ENCODE results near the gene SH3PXD2B. TPM values are rescaled to one million over a fixed set of nuclear protein-coding genes. Genes with fewer than 3 reads are reported as not detected.
A peak's percentile ranks its signal among the peaks of the same experiment; 100 is the strongest.

SH3PXD2B gene
- total RNA-seq, 2 donors from 2014 or later, result 0.12 to 0.21 TPM

- Mint-ChIP-seq H3K36me3 (ENCODE audit: low read depth) (no peaks in the 10 kb centered on the region), H3K4me3 (no peak overlapping the region)
- ATAC-seq, result no peak
Measured at GRCh38 chr5:172321593-172321992, 132.7 kb downstream of the SH3PXD2B start.

GRCh38 chr5:172319708-172320441 lies 134.4 kb downstream of the SH3PXD2B start:
- Mint-ChIP-seq H3K4me1 (peaks cover 6% of the 10 kb centered on the region), H3K27me3 (peaks cover 11% of the 10 kb centered on the region), H3K4me3 (no peak overlapping the region), H3K36me3 (ENCODE audit: low read depth) (no peaks in the 10 kb centered on the region), H3K27ac (no peak overlapping the region)
- DNase-seq (no peak), ATAC-seq (no peak)
- no peaks in the 10 kb centered on the region for H3K9me3 ChIP-seq (ENCODE audit: control insufficient read depth, low read length, poor library complexity, severe bottlenecking)

More at GRCh38 chr5:172321593-172321992, 132.7 kb downstream of the SH3PXD2B start:
- no peak for DNase-seq
- H3K9me3 ChIP-seq (ENCODE audit: control insufficient read depth, low read length, poor library complexity, severe bottlenecking), result no peaks in the 10 kb centered on the region
- Mint-ChIP-seq H3K27ac (peak overlapping the region; percentile 41), H3K27me3 (no peaks in the 10 kb centered on the region), H3K4me1 (peaks cover 6% of the 10 kb centered on the region)

GRCh38 chr5:172315587-172316493 lies 138.5 kb downstream of the SH3PXD2B start:
- H3K4me1 Mint-ChIP-seq, result peaks cover 2% of the 10 kb centered on the region
- DNase-seq, result no peak
- ATAC-seq, result no peak
- H3K27ac Mint-ChIP-seq, result no peak overlapping the region
- peaks cover 2% of the 10 kb centered on the region for H3K36me3 Mint-ChIP-seq (ENCODE audit: low read depth)
- no peaks in the 10 kb centered on the region for H3K9me3 ChIP-seq (ENCODE audit: control insufficient read depth, low read length, poor library complexity, severe bottlenecking)
- H3K4me3 Mint-ChIP-seq, result no peak overlapping the region
- peaks cover 11% of the 10 kb centered on the region for H3K27me3 Mint-ChIP-seq

DNA sequence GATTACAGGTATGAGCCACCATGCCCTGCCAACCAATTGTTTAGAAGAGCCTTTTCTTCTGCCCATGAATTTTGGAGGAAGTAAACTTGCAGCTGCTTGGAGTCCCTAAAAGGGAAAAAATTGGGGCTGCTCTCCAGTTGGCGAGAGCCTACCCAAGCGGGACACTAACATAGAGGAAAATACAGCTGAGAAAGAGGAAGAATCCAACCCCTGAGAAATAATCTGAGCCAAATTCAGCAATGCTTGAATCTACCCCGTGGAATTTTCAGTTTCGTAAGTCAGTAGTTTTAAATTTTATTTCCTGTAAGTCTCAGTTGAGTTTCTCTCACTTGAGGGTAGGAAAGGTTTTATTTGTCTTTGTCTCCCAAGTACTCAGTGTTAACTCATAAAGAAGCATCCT lies 140.4 kb downstream of the SH3PXD2B start:
- ATAC-seq (no peak), DNase-seq (no peak)
- Mint-ChIP-seq H3K27me3 (peaks cover 15% of the 10 kb centered on the region), H3K36me3 (ENCODE audit: low read depth) (peaks cover 2% of the 10 kb centered on the region), H3K4me3 (no peak overlapping the region), H3K27ac (no peak overlapping the region), H3K4me1 (peaks cover 2% of the 10 kb centered on the region)
- H3K9me3 ChIP-seq (ENCODE audit: control insufficient read depth, low read length, poor library complexity, severe bottlenecking), result no peaks in the 10 kb centered on the region

DNA sequence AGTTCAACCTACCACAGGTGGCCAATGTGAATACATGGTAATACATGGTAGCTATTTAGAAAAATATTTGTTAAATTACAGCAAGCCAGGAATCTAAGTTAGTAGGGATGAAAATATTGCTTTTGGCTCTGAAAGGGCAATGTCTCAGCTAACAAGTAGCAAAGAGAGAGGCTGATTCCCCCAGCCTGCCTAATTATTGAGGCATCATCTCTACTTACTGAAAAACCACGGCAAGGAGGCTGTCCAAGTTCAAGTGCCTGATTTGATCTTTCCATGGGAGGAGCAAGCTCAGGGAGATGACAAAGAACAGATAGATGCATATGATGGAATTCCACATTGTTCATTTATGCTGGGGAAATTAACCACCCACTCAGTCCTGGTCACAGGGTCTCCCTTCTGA lies 142.0 kb downstream of the SH3PXD2B start:
- peaks cover 15% of the 10 kb centered on the region for H3K27me3 Mint-ChIP-seq
- no peaks in the 10 kb centered on the region for H3K4me1 Mint-ChIP-seq
- no peak overlapping the region for H3K27ac Mint-ChIP-seq
- ATAC-seq, result no peak
- H3K9me3 ChIP-seq (ENCODE audit: control insufficient read depth, low read length, poor library complexity, severe bottlenecking), result no peaks in the 10 kb centered on the region
- no peak for DNase-seq
- H3K36me3 Mint-ChIP-seq (ENCODE audit: low read depth), result peaks cover 2% of the 10 kb centered on the region
- H3K4me3 Mint-ChIP-seq, result no peak overlapping the region

DNA sequence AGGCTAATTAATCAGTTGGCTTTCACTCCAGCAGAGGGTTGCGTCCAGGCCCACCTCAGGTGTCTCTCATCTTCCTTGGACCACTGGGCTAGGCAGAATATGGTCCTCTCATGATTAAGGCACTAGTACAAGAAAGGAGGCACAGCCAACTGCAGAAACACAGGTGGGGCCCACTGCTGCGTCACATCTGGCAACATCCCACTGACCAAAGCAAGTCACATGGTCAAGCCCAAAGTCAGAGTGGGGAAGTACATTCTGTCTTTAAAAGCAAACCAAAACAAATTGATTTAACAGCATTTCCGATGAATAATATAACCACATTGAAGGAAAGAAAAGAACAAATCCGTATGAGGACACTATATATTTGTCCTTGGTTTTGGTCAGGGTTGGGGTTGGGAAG lies 142.7 kb downstream of the SH3PXD2B start:
- DNase-seq (no peak), ATAC-seq (no peak)
- H3K27me3 Mint-ChIP-seq, result peaks cover 15% of the 10 kb centered on the region
- H3K9me3 ChIP-seq (ENCODE audit: control insufficient read depth, low read length, poor library complexity, severe bottlenecking), result no peaks in the 10 kb centered on the region
- H3K27ac Mint-ChIP-seq, result no peak overlapping the region
- peaks cover 2% of the 10 kb centered on the region for H3K36me3 Mint-ChIP-seq (ENCODE audit: low read depth)
- H3K4me3 Mint-ChIP-seq, result no peak overlapping the region
- H3K4me1 Mint-ChIP-seq, result no peaks in the 10 kb centered on the region

GRCh38 chr5:172311026-172311425 lies 143.3 kb downstream of the SH3PXD2B start:
- H3K4me1 Mint-ChIP-seq, result no peaks in the 10 kb centered on the region
- no peak overlapping the region for H3K27ac Mint-ChIP-seq
- no peaks in the 10 kb centered on the region for H3K9me3 ChIP-seq (ENCODE audit: control insufficient read depth, low read length, poor library complexity, severe bottlenecking)
- peaks cover 15% of the 10 kb centered on the region for H3K27me3 Mint-ChIP-seq
- DNase-seq (no peak), ATAC-seq (no peak)
- peaks cover 2% of the 10 kb centered on the region for H3K36me3 Mint-ChIP-seq (ENCODE audit: low read depth)
- H3K4me3 Mint-ChIP-seq, result no peak overlapping the region

DNA sequence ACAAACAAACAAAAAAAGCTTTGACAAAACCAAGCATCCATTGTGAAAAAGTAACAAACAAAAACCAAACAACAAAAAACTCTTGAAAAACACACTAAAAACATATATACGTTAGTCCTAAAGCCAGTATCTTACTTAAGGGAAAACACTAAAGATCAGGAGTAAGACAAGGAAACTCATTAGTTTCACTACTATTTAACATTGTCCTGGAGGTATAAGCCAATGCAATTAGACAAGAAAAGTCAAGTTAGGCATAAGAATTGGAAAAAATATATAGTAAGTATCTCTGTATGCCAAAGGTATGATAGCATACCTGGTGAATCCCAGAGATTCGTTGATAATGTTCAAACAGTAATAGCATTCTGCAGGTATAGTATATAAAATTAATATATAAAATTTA lies 148.9 kb downstream of the SH3PXD2B start:
- peaks cover 5% of the 10 kb centered on the region for H3K9me3 ChIP-seq (ENCODE audit: control insufficient read depth, low read length, poor library complexity, severe bottlenecking)
- no peak overlapping the region for H3K27ac Mint-ChIP-seq
- ATAC-seq, result no peak
- no peak overlapping the region for H3K4me3 Mint-ChIP-seq
- H3K4me1 Mint-ChIP-seq, result no peaks in the 10 kb centered on the region
- no peaks in the 10 kb centered on the region for H3K36me3 Mint-ChIP-seq (ENCODE audit: low read depth)
- no peak for DNase-seq
- peaks cover 16% of the 10 kb centered on the region for H3K27me3 Mint-ChIP-seq

DNA sequence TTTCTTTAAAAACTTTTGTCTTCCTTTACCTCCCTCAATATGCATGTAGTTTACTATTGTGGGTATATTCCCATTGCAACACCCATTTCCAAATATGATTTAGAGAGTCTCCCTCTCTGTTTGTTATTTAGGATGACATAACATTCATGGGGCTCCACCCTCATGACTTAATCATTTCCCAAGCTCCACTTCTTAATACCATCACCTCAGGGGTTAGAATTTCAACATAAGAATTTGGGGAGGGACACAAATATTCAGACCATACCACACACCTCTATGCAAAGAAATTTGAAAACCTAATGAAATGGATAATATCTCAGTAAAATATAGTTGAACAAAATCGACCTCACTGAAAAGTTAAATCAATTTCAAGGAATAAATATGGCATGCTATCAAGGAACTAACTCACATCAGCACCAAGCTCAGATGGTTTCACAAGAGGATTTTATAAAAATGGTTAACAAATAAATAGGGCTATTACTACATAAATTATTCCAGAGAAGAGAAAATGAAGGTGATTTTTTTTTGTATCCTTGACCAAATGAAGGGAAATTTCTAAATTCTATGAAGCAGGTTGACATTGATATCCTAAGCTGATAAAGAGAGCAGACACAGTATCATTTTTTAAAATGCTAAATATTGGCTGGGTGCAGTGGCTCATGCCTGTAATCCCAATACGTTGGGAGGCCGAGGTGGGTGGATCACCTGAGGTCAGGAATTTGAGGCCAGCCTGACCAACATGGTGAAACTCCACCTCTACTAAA lies 150.6 kb downstream of the SH3PXD2B start:
- ATAC-seq (no peak), DNase-seq (no peak)
- H3K9me3 ChIP-seq (ENCODE audit: control insufficient read depth, low read length, poor library complexity, severe bottlenecking), result peaks cover 5% of the 10 kb centered on the region
- Mint-ChIP-seq H3K27me3 (peaks cover 15% of the 10 kb centered on the region), H3K36me3 (ENCODE audit: low read depth) (no peaks in the 10 kb centered on the region), H3K4me3 (no peak overlapping the region), H3K4me1 (no peaks in the 10 kb centered on the region), H3K27ac (no peak overlapping the region)

GRCh38 chr5:172303162-172303561 lies 151.2 kb downstream of the SH3PXD2B start:
- H3K36me3 Mint-ChIP-seq (ENCODE audit: low read depth), result no peaks in the 10 kb centered on the region
- ATAC-seq (no peak), DNase-seq (no peak)
- no peaks in the 10 kb centered on the region for H3K4me1 Mint-ChIP-seq
- peaks cover 15% of the 10 kb centered on the region for H3K27me3 Mint-ChIP-seq
- H3K27ac Mint-ChIP-seq, result no peak overlapping the region
- peaks cover 5% of the 10 kb centered on the region for H3K9me3 ChIP-seq (ENCODE audit: control insufficient read depth, low read length, poor library complexity, severe bottlenecking)
- H3K4me3 Mint-ChIP-seq, result no peak overlapping the region

DNA sequence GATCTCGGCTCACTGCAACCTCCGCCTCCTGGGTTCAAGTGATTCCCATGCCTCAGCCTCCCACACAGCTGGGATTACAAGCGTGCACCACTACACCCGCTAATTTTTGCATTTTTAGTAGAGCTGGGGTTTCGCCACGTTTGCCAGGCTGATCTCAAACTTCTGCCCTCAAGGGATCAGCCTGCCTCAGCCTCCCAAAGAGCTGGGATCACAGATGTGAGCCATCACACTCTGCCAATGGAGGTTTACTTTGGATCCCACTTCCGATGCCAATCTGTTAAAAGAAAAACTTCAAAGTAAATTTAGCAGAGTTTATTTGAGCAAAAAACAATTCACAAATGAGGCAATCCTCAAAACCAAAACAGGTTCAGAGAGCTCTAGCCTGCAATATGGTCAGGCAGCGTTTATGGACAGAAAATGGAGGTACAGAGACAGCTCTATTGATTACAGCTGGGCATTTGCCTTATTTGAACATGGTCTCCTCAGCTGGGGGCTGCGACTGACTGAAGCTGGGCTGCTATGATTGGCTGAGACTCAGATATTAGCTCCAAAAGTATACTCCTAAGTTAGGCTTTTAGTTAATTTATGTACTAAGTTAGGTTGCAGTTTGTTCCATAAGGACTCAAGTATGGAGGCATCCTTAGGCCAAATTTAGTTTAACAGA lies 152.1 kb downstream of the SH3PXD2B start:
- Mint-ChIP-seq H3K27me3 (peaks cover 15% of the 10 kb centered on the region), H3K27ac (no peak overlapping the region), H3K4me1 (no peaks in the 10 kb centered on the region), H3K36me3 (ENCODE audit: low read depth) (no peaks in the 10 kb centered on the region), H3K4me3 (no peak overlapping the region)
- ATAC-seq (no peak), DNase-seq (no peak)
- H3K9me3 ChIP-seq (ENCODE audit: control insufficient read depth, low read length, poor library complexity, severe bottlenecking), result peaks cover 5% of the 10 kb centered on the region

GRCh38 chr5:172299916-172300439 lies 154.3 kb downstream of the SH3PXD2B start:
- H3K36me3 Mint-ChIP-seq (ENCODE audit: low read depth), result no peaks in the 10 kb centered on the region
- no peak overlapping the region for H3K27ac Mint-ChIP-seq
- no peak overlapping the region for H3K4me3 Mint-ChIP-seq
- H3K4me1 Mint-ChIP-seq, result no peaks in the 10 kb centered on the region
- no peak for DNase-seq
- ATAC-seq, result no peak
- H3K9me3 ChIP-seq (ENCODE audit: control insufficient read depth, low read length, poor library complexity, severe bottlenecking), result peaks cover under 1% of the 10 kb centered on the region
- H3K27me3 Mint-ChIP-seq, result peaks cover 21% of the 10 kb centered on the region
